HG03280 (cell line): ENCODE data around the gene FAM76A.
A peak's percentile ranks its signal among the peaks of the same experiment; 100 is the strongest.

ENCODE experiments used
- ATAC-seq: cut with Tn5 transposase; IDR thresholded peaks from one replicate; pipeline ENCODE4 v1.9.1; 2021; ENCODE audit warnings: mild to moderate bottlenecking, moderate library complexity; ENCODE audit not compliant: unreplicated experiment

Gene FAM76A

GRCh38 chr1:27719286-27720251 is 6.2 kb upstream of the FAM76A start:
- ATAC-seq, result no peak

- no peak for ATAC-seq
Measured at GRCh38 chr1:27724961-27725373, 794 bp upstream of the FAM76A start.

DNA sequence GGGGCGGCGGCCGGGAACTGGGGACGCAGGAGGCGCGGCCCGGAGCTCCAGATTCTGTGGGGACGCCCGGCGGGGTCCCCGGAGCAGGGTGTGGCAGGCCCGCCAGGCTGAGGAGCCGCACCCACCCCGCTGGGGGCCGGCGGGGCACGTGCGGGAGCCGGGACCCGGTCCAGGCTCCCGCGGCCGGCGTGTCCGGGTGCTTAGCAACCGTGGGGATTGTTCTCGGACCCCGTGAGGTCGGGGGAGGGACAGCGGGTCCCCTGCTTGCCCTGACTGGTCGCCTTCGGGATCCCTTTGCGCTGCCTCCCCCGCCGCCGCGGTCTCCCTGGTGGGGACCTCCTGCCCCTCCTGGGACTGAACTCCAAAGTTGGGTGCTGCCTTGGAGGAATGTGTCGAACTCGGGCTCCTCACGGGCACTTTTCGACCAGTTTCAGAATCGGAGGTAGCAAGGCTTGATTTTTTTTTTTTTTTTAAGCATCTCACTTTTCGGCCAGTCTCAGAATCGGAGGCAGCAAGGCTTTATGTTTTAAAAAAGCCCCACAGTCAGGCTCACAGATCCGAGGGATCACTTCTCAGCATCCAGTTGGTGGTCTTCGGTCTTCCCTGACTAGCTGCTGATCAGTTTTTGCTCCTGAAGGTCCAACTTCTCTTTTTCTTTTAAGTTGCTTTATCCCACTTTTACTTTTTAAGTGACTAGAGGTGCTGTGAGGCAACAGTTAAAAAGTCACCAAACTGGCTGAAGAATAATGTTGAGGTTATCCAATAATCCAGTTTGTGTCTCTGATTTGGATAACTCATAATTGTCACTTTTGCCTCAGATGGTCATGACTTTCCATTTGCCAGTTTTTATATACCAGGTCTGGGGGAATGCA is 648 bp downstream of the FAM76A start:
- peak; percentile 33 for ATAC-seq

- ATAC-seq, result no peak
Measured at GRCh38 chr1:27727126-27727525, 1.4 kb downstream of the FAM76A start.

GRCh38 chr1:27736252-27736651 is 10.5 kb downstream of the FAM76A start:
- no peak for ATAC-seq

DNA sequence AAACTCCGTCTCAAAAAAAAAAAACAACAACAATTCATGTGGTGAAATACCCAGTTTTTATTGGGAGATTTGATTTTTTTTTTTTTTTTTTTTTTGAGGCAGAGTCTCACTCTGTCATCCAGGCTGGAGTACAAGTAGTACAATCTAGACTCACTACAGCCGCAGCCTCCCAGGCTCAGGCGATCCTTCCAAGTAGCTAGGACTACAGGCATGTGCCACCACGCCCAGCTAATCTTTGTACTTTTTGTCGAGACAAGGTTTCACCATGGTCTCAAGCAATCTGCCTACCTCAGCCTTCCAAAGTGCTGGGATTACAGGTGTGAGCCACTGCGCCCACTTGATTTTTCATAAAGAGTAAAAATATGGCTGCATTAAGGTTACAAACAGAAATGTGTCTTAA is 15.4 kb downstream of the FAM76A start:
- no peak for ATAC-seq

DNA sequence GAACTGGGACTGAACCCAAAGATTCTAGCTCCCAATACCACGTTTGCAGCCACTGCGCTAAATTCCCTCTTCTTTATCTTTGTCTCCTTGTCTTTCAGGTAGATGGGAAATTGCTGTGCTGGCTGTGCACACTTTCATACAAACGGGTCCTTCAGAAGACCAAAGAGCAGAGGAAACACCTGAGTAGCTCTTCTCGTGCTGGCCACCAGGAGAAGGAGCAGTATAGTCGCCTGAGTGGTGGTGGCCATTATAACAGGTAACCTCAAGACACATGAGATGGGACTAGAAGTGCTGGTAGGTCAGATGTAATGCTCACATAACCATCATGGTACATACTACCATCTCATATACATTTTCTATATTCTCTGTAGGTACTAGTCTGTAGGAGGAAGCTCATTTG is 18.8 kb downstream of the FAM76A start:
- ATAC-seq, result no peak

GRCh38 chr1:27745466-27745865 is 19.7 kb downstream of the FAM76A start:
- ATAC-seq, result no peak

GRCh38 chr1:27752360-27752759 is 26.6 kb downstream of the FAM76A start:
- no peak for ATAC-seq

- no peak for ATAC-seq
Measured at GRCh38 chr1:27755286-27755685, 29.5 kb downstream of the FAM76A start.

GRCh38 chr1:27755865-27756264 is 30.1 kb downstream of the FAM76A start:
- no peak for ATAC-seq

GRCh38 chr1:27759236-27759635 is 33.5 kb downstream of the FAM76A start:
- ATAC-seq, result no peak

DNA sequence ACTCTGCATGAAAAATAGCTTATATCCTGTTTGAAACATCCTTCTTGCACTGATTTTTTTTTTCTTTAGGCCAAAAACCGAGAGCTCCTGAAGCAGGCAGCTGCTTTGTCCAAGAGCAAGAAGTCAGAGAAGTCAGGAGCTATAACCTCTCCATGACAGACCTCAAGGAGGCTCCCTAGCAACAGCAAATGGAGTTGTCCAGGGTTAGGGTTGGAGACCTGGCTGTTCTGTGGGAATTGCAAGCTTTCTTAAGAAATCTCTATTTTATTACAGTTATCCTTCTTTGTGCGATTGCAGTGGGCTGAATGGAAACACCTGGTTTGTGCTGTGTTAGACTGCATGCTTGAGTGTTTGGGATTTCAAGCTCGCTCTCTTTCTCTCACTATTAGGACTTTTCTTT is 34.7 kb downstream of the FAM76A start:
- ATAC-seq, result no peak

DNA sequence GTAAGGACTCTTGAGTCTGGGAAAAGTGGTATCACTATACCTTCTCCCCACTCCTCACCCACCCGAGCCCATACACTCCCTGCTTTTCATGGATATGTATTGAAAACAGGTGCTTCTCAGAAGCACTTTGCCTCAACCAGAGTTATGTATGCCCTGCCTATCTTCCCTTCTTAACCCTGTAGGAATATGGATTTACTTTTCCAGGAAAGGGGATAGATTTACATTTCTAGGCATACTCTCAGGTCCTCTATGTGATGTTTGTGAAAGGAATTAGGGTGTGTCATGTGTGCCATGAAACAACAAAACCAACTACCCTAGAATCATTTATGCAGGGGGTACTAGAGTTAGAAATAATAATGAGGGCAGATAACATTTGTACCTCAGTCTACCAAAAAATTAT is 36.3 kb downstream of the FAM76A start:
- ATAC-seq, result no peak

DNA sequence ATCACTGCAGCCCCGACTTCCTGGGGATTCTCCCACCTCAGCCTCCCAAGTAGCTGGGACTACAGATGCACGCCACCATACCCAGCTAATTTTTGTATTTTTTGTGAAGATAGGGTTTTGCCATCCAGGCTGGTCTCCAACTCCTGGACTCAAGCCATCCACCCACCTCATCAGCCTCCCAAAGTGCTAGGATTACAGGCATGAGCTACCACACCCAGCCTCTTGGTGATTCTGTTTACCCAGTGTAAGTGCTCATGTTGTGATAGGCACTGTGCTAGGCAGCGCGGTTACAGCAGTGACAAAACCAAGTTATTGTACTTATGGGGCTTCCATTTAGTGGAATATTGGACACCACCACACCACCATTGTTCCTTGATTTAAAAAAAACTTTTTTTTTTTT is 37.6 kb downstream of the FAM76A start:
- no peak for ATAC-seq

- ATAC-seq, result no peak
Measured at GRCh38 chr1:27770293-27770830, 44.6 kb downstream of the FAM76A start.

DNA sequence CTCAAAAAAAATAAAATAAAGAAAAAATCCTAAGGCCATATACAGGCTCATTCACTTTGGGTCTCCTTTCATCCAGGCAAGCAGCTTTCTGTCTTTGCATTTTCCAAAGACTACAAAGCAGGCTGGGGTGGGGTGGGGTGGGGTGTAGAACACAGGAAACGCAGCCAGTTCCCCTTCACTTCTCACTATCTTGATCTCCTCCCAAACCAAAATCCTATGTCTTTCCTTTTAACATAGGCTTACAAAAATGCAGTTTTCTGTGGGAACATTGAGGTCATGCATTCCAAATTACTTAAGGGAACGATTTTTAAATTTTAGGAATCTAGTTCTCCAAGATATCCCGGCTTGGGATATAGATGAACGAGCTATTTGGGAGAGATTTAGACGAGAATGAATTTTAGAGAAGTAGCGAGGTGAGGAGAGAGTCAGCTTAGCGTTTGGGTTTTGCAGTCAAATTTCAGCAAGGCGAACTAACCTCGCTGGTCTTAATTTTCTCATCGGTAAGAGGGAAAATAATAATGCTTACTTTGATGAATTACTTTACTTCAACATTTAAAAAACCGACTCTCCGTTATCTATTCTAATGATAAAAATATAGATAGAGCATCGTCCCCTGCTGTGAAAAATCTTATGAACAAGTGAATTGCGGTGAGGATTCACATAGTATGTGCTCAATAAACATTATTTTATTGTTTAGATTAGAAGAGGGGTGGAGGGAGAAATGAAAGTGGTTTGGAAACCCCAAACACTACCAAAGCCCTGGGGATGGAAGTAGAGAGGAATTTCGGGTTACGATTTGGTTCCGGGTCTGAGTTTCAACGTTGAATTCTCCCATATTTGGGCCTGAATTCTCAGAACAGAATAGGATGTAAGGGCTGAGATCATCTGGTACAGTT is 46.5 kb downstream of the FAM76A start:
- no peak for ATAC-seq

DNA sequence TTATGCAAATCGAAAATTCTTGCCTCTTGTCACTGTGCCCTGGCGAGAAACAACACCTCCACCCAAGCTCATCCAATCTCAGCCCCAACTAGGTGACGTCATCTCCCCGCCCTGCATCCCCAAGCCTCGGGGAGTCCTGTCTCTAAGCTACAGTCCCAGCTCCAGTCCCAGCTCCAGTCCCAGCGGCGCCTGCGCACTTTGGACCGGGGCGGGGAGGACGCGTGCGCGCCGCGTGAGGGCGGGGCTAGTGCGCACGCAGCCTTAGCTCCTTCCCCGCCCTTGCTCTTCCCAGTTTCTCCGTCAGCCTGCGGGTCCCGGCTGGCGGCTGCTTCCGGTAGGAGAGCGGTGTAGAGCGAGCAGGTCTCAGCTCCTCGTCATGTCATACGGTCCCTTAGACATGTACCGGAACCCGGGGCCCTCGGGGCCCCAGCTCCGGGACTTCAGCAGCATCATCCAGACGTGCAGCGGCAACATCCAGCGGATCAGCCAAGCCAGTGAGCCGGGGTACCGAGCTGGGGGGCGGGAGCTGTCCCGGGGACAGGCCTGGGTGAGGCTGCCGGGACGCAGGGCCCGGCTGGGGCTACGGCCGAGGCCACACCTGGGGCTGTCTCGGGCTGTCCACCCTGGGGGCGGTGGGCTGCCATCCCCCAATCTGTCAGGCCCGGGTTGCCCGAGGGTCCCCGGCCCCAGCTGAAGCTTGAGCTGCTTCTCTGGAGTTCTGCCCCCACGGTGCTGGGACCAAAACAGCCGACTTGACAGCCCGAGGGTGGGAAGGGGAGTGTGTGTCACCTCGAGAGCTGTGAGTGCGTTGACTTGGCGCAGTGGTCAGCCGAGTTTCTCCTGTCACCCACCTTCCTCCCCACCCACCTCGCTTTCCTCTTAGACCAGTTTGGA is 47.4 kb downstream of the FAM76A start, which contains the start of gene STX12:
TSS of gene STX12 (plus strand) at position 288 of the 894 bp plus-strand sequence. CDS start at position 377, 89 bp downstream.
- ATAC-seq, result peak; percentile 91

GRCh38 chr1:27773826-27774445 is 48.2 kb downstream of the FAM76A start:
- ATAC-seq, result no peak
